IMR-90 (cell line): ENCODE data around the gene DIPK1B. TPM values are rescaled to one million over a fixed set of nuclear protein-coding genes. Genes with fewer than 3 reads are reported as not detected.
A peak's percentile ranks its signal among the peaks of the same experiment; 100 is the strongest.

Experiments
- ATAC-seq: fragments of 200-7000 bp; cut with Tn5 transposase; 2 replicates; pipeline ENCODE4 v1.9.1; 2020; ENCODE audit warnings: low read depth, mild to moderate bottlenecking, moderate library complexity
- BruUV-seq: library from RNA; stranded (reverse); fragments of 400-500 nt; replicated peaks from 2 replicates; lab custom pipeline; 2021; lab: Mats Ljungman, UMichigan
- CTCF ChIA-PET: fragments of 300-600 bp; formaldehyde crosslinking; extraction: SDS; loops from one replicate; lab custom pipeline; 2021; ENCODE audit warnings: antibody characterized with exemption; lab: Yijun Ruan, JAX
- POLR2A ChIA-PET: fragments of 300-600 bp; sonication (Branson Sonifier 250); formaldehyde crosslinking; loops from one replicate; lab custom pipeline; 2022; ENCODE audit warnings: antibody characterized with exemption; ENCODE audit not compliant: unreplicated experiment; lab: Charles Lee
- DNase-seq: peaks from one replicate; pipeline ENCODE4 v3.0.0; 2013
- H2AFZ ChIP-seq: replicated peaks from 2 replicates; pipeline ENCODE3; 2013; ENCODE audit warnings: low read length, mild to moderate bottlenecking; ENCODE audit not compliant: poor library complexity
- H2AK5ac ChIP-seq: 2 replicates; pipeline ENCODE4 v1.6.1; 2013; ENCODE audit warnings: low read depth, low read length, inconsistent platforms
- H2AK9ac ChIP-seq: replicated peaks from 2 replicates; pipeline ENCODE3; 2013; ENCODE audit warnings: mild to moderate bottlenecking, low read depth, low read length, moderate library complexity; ENCODE audit not compliant: poor library complexity
- H2BK120ac ChIP-seq: 2 replicates; pipeline ENCODE4 v1.6.1; 2013; ENCODE audit warnings: low read depth, low read length, inconsistent platforms
- H2BK15ac ChIP-seq: 3 replicates; pipeline ENCODE4 v1.6.1; 2013; ENCODE audit warnings: low read depth, low read length, inconsistent platforms
- H2BK20ac ChIP-seq: 2 replicates; pipeline ENCODE4 v1.6.1; 2013; ENCODE audit warnings: low read depth, mild to moderate bottlenecking, inconsistent platforms, low read length, moderate library complexity
- H2BK5ac ChIP-seq: 2 replicates; pipeline ENCODE4 v1.6.1; 2013; ENCODE audit warnings: mild to moderate bottlenecking, low read depth, low read length, inconsistent platforms; ENCODE audit not compliant: poor library complexity, severe bottlenecking
- H3K14ac ChIP-seq: replicated peaks from 2 replicates; pipeline ENCODE4 v1.6.1; 2013; ENCODE audit warnings: low read depth, low read length, inconsistent platforms
- H3K18ac ChIP-seq: 2 replicates; pipeline ENCODE4 v1.6.1; 2013; ENCODE audit warnings: low read depth, low read length, control low read depth
- H3K23ac ChIP-seq: 2 replicates; pipeline ENCODE4 v1.6.1; 2013; ENCODE audit warnings: low read depth, low read length, inconsistent platforms
- H3K27ac ChIP-seq: 2 replicates; pipeline ENCODE4 v1.5.1; 2013; ENCODE audit warnings: mild to moderate bottlenecking, control low read depth, low read length; ENCODE audit not compliant: insufficient read depth
- H3K27me3 ChIP-seq: 2 replicates; pipeline ENCODE4 v1.6.1; 2013; ENCODE audit warnings: low read length; ENCODE audit not compliant: control insufficient read depth, insufficient read depth
- H3K36me3 ChIP-seq: 2 replicates; pipeline ENCODE4 v1.6.1; 2013; ENCODE audit warnings: low read length, mixed read lengths; ENCODE audit not compliant: control insufficient read depth, insufficient read depth
- H3K4ac ChIP-seq: 2 replicates; pipeline ENCODE4 v1.6.1; 2013; ENCODE audit warnings: low read depth, low read length, inconsistent platforms
- H3K4me1 ChIP-seq: 2 replicates; pipeline ENCODE4 v1.6.1; 2013; ENCODE audit warnings: low read length, mixed read lengths; ENCODE audit not compliant: control insufficient read depth, insufficient read depth
- H3K4me2 ChIP-seq: 2 replicates; pipeline ENCODE4 v1.6.1; 2013; ENCODE audit warnings: low read depth, mild to moderate bottlenecking, control low read depth, low read length, moderate library complexity
- H3K4me3 ChIP-seq: 2 replicates; pipeline ENCODE4 v1.5.1; 2013; ENCODE audit warnings: low read depth, mild to moderate bottlenecking, control low read depth, low read length, moderate library complexity; ENCODE audit not compliant: insufficient read depth
- H3K56ac ChIP-seq: 2 replicates; pipeline ENCODE4 v1.6.1; 2013; ENCODE audit warnings: low read length, inconsistent platforms; ENCODE audit not compliant: insufficient read depth; ENCODE audit errors: extremely low read depth
- H3K79me1 ChIP-seq, 2 experiments: 2 replicates each; pipeline ENCODE4 v1.6.1; 2013; ENCODE audit warnings: low read length in 2 of 2, inconsistent platforms in 1 of 2, low read depth in 1 of 2
- H3K9ac ChIP-seq: 2 replicates; pipeline ENCODE4 v1.6.1; 2013; ENCODE audit warnings: low read depth, low read length, control low read depth
- H3K9me1 ChIP-seq: 2 replicates; pipeline ENCODE4 v1.6.1; 2013; ENCODE audit warnings: low read length, inconsistent platforms; ENCODE audit not compliant: insufficient read depth
- H3K9me3 ChIP-seq: 2 replicates; pipeline ENCODE4 v1.6.1; 2013; ENCODE audit warnings: low read length; ENCODE audit not compliant: control insufficient read depth, insufficient read depth
- H4K20me1 ChIP-seq: 2 replicates; pipeline ENCODE4 v1.6.1; 2013; ENCODE audit warnings: low read length, inconsistent platforms; ENCODE audit not compliant: insufficient read depth
- H4K5ac ChIP-seq: 2 replicates; pipeline ENCODE4 v1.6.1; 2013; ENCODE audit warnings: mild to moderate bottlenecking, low read depth, low read length, control low read depth
- H4K8ac ChIP-seq, 2 experiments: 2 replicates each; pipeline ENCODE4 v1.6.1; 2013; ENCODE audit warnings: low read depth in 2 of 2, low read length in 2 of 2, control low read depth in 1 of 2, inconsistent platforms in 1 of 2
- H4K91ac ChIP-seq: 2 replicates; pipeline ENCODE4 v1.6.1; 2013; ENCODE audit warnings: low read depth, low read length, inconsistent platforms; ENCODE audit not compliant: insufficient read depth
- BHLHE40 ChIP-seq: fragments of 150-350 bp; IDR thresholded peaks from 2 replicates; pipeline ENCODE4 v1.6.1; 2016; ENCODE audit warnings: mild to moderate bottlenecking, low read depth, low read length
- CHD1 ChIP-seq: IDR thresholded peaks from 2 replicates; pipeline ENCODE4 v1.6.1; 2012; ENCODE audit warnings: low read depth, low read length, improper control_type of control experiment
- CTCF ChIP-seq: conservative IDR thresholded peaks from 2 replicates; pipeline ENCODE4 v1.5.1; 2012; ENCODE audit warnings: mild to moderate bottlenecking, low read depth, low read length, improper control_type of control experiment
- ELK1 ChIP-seq: fragments of 150-350 bp; IDR thresholded peaks from 2 replicates; pipeline ENCODE4 v1.6.1; 2016; ENCODE audit warnings: low read depth, mild to moderate bottlenecking, low read length, moderate library complexity, borderline replicate concordance
- FOS ChIP-seq: fragments of 150-350 bp; IDR thresholded peaks from 2 replicates; pipeline ENCODE4 v1.6.1; 2016; ENCODE audit warnings: low read depth, low read length
- MAFK ChIP-seq: IDR thresholded peaks from 2 replicates; pipeline ENCODE4 v1.6.1; 2012; ENCODE audit warnings: low read depth, low read length, improper control_type of control experiment
- MAZ ChIP-seq: IDR thresholded peaks from 2 replicates; pipeline ENCODE4 v1.6.1; 2012; ENCODE audit warnings: low read depth, mild to moderate bottlenecking, low read length, improper control_type of control experiment, moderate library complexity, borderline replicate concordance
- MXI1 ChIP-seq: IDR thresholded peaks from 2 replicates; pipeline ENCODE4 v1.6.1; 2012; ENCODE audit warnings: low read depth, mild to moderate bottlenecking, low read length, moderate library complexity, borderline replicate concordance
- NFE2L2 ChIP-seq: fragments of 150-350 bp; IDR thresholded peaks from 2 replicates; pipeline ENCODE4 v1.6.1; 2016; ENCODE audit warnings: low read depth, mild to moderate bottlenecking, low read length
- POLR2A ChIP-seq: IDR thresholded peaks from 2 replicates; pipeline ENCODE4 v1.6.1; 2012; ENCODE audit warnings: mild to moderate bottlenecking, low read depth, low read length
- RAD21 ChIP-seq: IDR thresholded peaks from 2 replicates; pipeline ENCODE4 v1.6.1; 2012; ENCODE audit warnings: low read length, improper control_type of control experiment
- RCOR1 ChIP-seq: IDR thresholded peaks from 2 replicates; pipeline ENCODE4 v1.6.1; 2012; ENCODE audit warnings: mild to moderate bottlenecking, low read length, improper control_type of control experiment; ENCODE audit not compliant: insufficient replicate concordance
- RFX5 ChIP-seq: IDR thresholded peaks from 2 replicates; pipeline ENCODE4 v1.8.0; 2012; ENCODE audit warnings: low read depth, mild to moderate bottlenecking, low read length, moderate library complexity
- SMC3 ChIP-seq: fragments of 150-350 bp; IDR thresholded peaks from 2 replicates; pipeline ENCODE4 v1.6.1; 2016; ENCODE audit warnings: low read depth, mild to moderate bottlenecking, antibody characterized with exemption, low read length, moderate library complexity
- USF2 ChIP-seq: fragments of 150-350 bp; IDR thresholded peaks from 2 replicates; pipeline ENCODE4 v1.6.1; 2017; ENCODE audit warnings: mild to moderate bottlenecking, antibody characterized with exemption, low read length, low read depth
- WGBS, 2 experiments: methylation state at CpG; one replicate each; pipeline versions ENCODE4 v1.1.5 to v1.1.7; 2013; ENCODE audit warnings: missing lambda C conversion rate in 2 of 2; ENCODE audit not compliant: insufficient read length in 1 of 2; ENCODE audit errors: extremely low coverage in 2 of 2; 5-methylcytosine and 5-hydroxymethylcytosine counted together
- dilution Hi-C: fragments of 300-500 bp; cut with HindIII; formaldehyde crosslinking; loops from one replicate; pipeline ENCODE4 v1.14.3; 2018; ENCODE audit warnings: low sequenced_read_pairs; ENCODE audit not compliant: unreplicated experiment
- in situ Hi-C: fragments of 300-500 bp; cut with MboI; formaldehyde crosslinking; loops from 3 replicates; pipeline ENCODE4 v1.14.3; 2019; ENCODE audit warnings: low sequenced_read_pairs, inconsistent platforms, mixed read lengths
- intact Hi-C: fragments of 100-400 bp; cut with micrococcal nuclease; formaldehyde crosslinking; loops from 2 replicates; pipeline ENCODE4 v1.10.0; 2022
- polyA plus RNA-seq, 3 experiments: library from polyadenylated mRNA; depleted of rRNA; stranded (reverse); fragments of >200 nt; gene quantifications; 2 replicates each; pipeline ENCODE4 v1.2.3, GENCODE V29; 2012; ENCODE audit warnings: low replicate concordance in 1 of 3
- total RNA-seq: library from RNA; depleted of rRNA; stranded (reverse); fragments of >200 nt; gene quantifications from 2 replicates; pipeline ENCODE4 v1.2.3, GENCODE V29; 2012

The DIPK1B gene
- total and polyA plus RNA-seq, 2 of the 4 experiments (the other 2 are of a cell fraction) = 3.4 to 7.1 TPM

GRCh38 chr9:136671646-136672430 is 40.5 kb upstream of the DIPK1B start:
- Histone ChIP-seq H2AFZ (no peak overlapping the region), H3K27me3 (peaks cover 2% of the 10 kb centered on the region; the same call in 1 of the 2 replicates), H3K4ac (no peak overlapping the region), H2BK20ac (no peak overlapping the region), H3K4me1 (no peaks in the 10 kb centered on the region), H3K9me3 (no peaks in the 10 kb centered on the region), H2AK9ac (no peak overlapping the region), H3K79me1 (no peaks in the 10 kb centered on the region), H3K4me2 (no peak overlapping the region), H2AK5ac (no peak overlapping the region), H3K9me1 (no peaks in the 10 kb centered on the region), H3K27ac (no peak overlapping the region), H4K5ac (no peak overlapping the region), H3K4me3 (no peak overlapping the region), H4K91ac (no peak overlapping the region), H3K36me3 (peaks cover 15% of the 10 kb centered on the region; the same call in 1 of the 2 replicates), H4K20me1 (no peaks in the 10 kb centered on the region; the same call in none of the 2 replicates), H3K14ac (no peak overlapping the region), H3K23ac (no peak overlapping the region), H2BK15ac (no peak overlapping the region), H2BK5ac (no peak overlapping the region), H2BK120ac (no peak overlapping the region), H3K56ac (no peak overlapping the region), H3K18ac (no peak overlapping the region), H3K9ac (no peak overlapping the region), H4K8ac (no peak overlapping the region)
- intact Hi-C loops = no loop called here
- CTCF ChIA-PET = no interaction called here
- POLR2A ChIA-PET = no interaction called here
- WGBS, 2 experiments = 10% methylated on average over 7 of the region's 27 CpGs; no CpG with 5 or more reads in 1 of the 2 experiments
- ATAC-seq (peak; percentile 74), DNase-seq (no peak)
- BruUV-seq = no TSS peak
- in situ Hi-C loops = no loop called here
- dilution Hi-C loops = no loop called here
- TF ChIP-seq MAFK = no peak
- no peak for TF ChIP-seq BHLHE40
- TF ChIP-seq FOS = no peak
- TF ChIP-seq RAD21 = peak; percentile 32; the same call in 1 of the 2 replicates
- no peak for TF ChIP-seq RCOR1
- TF ChIP-seq MAZ = peak; percentile 35; the same call in 1 of the 2 replicates
- no peak for TF ChIP-seq POLR2A
- TF ChIP-seq CTCF = peak; percentile 69
- TF ChIP-seq SMC3 = peak; percentile 26; the same call in 1 of the 2 replicates
- TF ChIP-seq NFE2L2 = no peak
- TF ChIP-seq MXI1 = no peak
- TF ChIP-seq ELK1 = no peak
- TF ChIP-seq USF2 = no peak
- no peak for TF ChIP-seq CHD1
- no peak for TF ChIP-seq RFX5
